Skeletal muscle cell (primary cell): Measurements from ENCODE around the gene CTNND1.
"Not testable (repeated sequence)": the region's sequence is repeated elsewhere in the genome, so short reads cannot be mapped to it uniquely, and the experiment has no call there.

Experiments used
- DNase-seq: peaks from one replicate; pipeline ENCODE4 v3.0.0-alpha.2; 2010; ENCODE audit warnings: low read depth
- H3K4me3 ChIP-seq: 2 replicates; pipeline ENCODE4 v1.5.1; 2011; ENCODE audit warnings: low read depth, mild to moderate bottlenecking, control low read depth, low read length, moderate library complexity

Gene CTNND1

GRCh38 chr11:57823859-57824258 is 62.3 kb downstream of the CTNND1 start:
- DNase-seq: no peak
- no peak overlapping the region for H3K4me3 ChIP-seq

- no peak for DNase-seq
- H3K4me3 ChIP-seq: no peak overlapping the region
These were observed 73.2 kb downstream of the CTNND1 start for GRCh38 chr11:57834852-57835251.

GRCh38 chr11:57838609-57839008 is 77.0 kb downstream of the CTNND1 start:
- DNase-seq, H3K4me3 ChIP-seq: not testable (repeated sequence)

GRCh38 chr11:57842873-57843272 is 81.3 kb downstream of the CTNND1 start:
- DNase-seq: no peak
- H3K4me3 ChIP-seq: no peak overlapping the region

GRCh38 chr11:57867966-57868365 is 106.4 kb downstream of the CTNND1 start:
- no peak overlapping the region for H3K4me3 ChIP-seq
- no peak for DNase-seq

- H3K4me3 ChIP-seq: no peak overlapping the region
- DNase-seq: no peak
These were observed 106.9 kb downstream of the CTNND1 start for GRCh38 chr11:57868491-57868890.
